A549 (cell line): Measurements from ENCODE around the gene ZBTB20. TPM values are rescaled to one million over a fixed set of nuclear protein-coding genes. Genes with fewer than 3 reads are reported as not detected.

ENCODE experiments used
- ATAC-seq, 2 experiments: fragments of 200-7000 bp in 1 of 2; fragments of >200 bp in 1 of 2; cut with Nextera tagmentation in 1 of 2; cut with Tn5 transposase in 1 of 2; 3 replicates each; pipeline versions ENCODE4 v1.8.0 to v1.9.1; 2018 to 2020; ENCODE audit warnings: mild to moderate bottlenecking in 1 of 2, moderate library complexity in 1 of 2
- CTCF ChIA-PET: fragments of 300-600 bp; sonication (Branson Sonifier 250); formaldehyde crosslinking; extraction: SDS; loops from one replicate; lab custom pipeline; 2021; ENCODE audit warnings: antibody characterized with exemption, inconsistent platforms; lab: Yijun Ruan, JAX
- POLR2A ChIA-PET: fragments of 350-600 bp; formaldehyde crosslinking; extraction: SDS; loops from one replicate; lab custom pipeline; 2021; ENCODE audit warnings: antibody characterized with exemption, inconsistent platforms; lab: Yijun Ruan, JAX
- DNase-seq, 2 experiments: peaks; one replicate each; pipeline versions ENCODE4 v3.0.0 to v3.0.0-alpha.2; 2011 to 2016; ENCODE audit warnings: low read depth in 1 of 2, low spot score in 1 of 2
- FAIRE-seq: peaks from 2 replicates; lab custom pipeline; 2011; peaks lifted over from hg19 to GRCh38; lab: Jason Lieb, UNC
- H3K27ac ChIP-seq, 2 experiments: fragments of >200 bp; sonication (Bioruptor Twin); formaldehyde crosslinking; 3 replicates each; pipeline ENCODE4 v1.5.1; 2016 to 2017
- H3K4me1 ChIP-seq: fragments of >200 bp; sonication (Bioruptor Twin); formaldehyde crosslinking; 3 replicates; pipeline ENCODE4 v1.6.1; 2016
- H3K4me2 ChIP-seq: fragments of >200 bp; sonication (Bioruptor Twin); formaldehyde crosslinking; 3 replicates; pipeline ENCODE4 v1.6.1; 2016
- H3K4me3 ChIP-seq: fragments of >200 bp; sonication (Bioruptor Twin); formaldehyde crosslinking; 3 replicates; pipeline ENCODE4 v1.5.1; 2016
- H3K9me3 ChIP-seq: fragments of >200 bp; sonication (Bioruptor Twin); formaldehyde crosslinking; 3 replicates; pipeline ENCODE4 v1.6.1; 2016
- ATOH8 ChIP-seq: fragments of 250-450 bp; sonication (Bioruptor Pico); IDR thresholded peaks from 2 replicates; pipeline ENCODE4 v1.5.0; 2020; ENCODE audit warnings: low read depth, mild to moderate bottlenecking, moderate library complexity
- BCL3 ChIP-seq: fragments of >200 bp; sonication (Bioruptor Twin); formaldehyde crosslinking; IDR thresholded peaks from 3 replicates; pipeline ENCODE4 v1.6.1; 2016
- CEBPB ChIP-seq, 2 experiments: fragments of >200 bp in 1 of 2; sonication (Bioruptor Twin) in 1 of 2; formaldehyde crosslinking in 1 of 2; IDR thresholded peaks; 2 replicates each; pipeline ENCODE4 v1.6.1; 2012 to 2016
- EHMT2 ChIP-seq: fragments of 200-600 bp; sonication (generic); IDR thresholded peaks from 2 replicates; pipeline ENCODE4 v1.6.1; 2016; ENCODE audit warnings: antibody characterized with exemption, low read depth, mild to moderate bottlenecking, moderate library complexity
- FOSB ChIP-seq: fragments of 250-450 bp; sonication (Bioruptor Pico); IDR thresholded peaks from 2 replicates; pipeline ENCODE4 v1.5.0; 2020; ENCODE audit warnings: mild to moderate bottlenecking, moderate library complexity
- HDAC2 ChIP-seq: fragments of 200-600 bp; sonication (generic); IDR thresholded peaks from 2 replicates; pipeline ENCODE4 v1.6.1; 2016
- HOXA7 ChIP-seq: fragments of 250-450 bp; sonication (Bioruptor Pico); IDR thresholded peaks from 2 replicates; pipeline ENCODE4 v1.5.0; 2020; ENCODE audit warnings: mild to moderate bottlenecking, moderate library complexity
- HOXB13 ChIP-seq: fragments of 250-450 bp; sonication (Bioruptor Pico); IDR thresholded peaks from 2 replicates; pipeline ENCODE4 v1.5.0; 2020; ENCODE audit warnings: low read depth, mild to moderate bottlenecking, moderate library complexity
- HOXB5 ChIP-seq: fragments of 250-450 bp; sonication (Bioruptor Pico); IDR thresholded peaks from 2 replicates; pipeline ENCODE4 v1.5.0; 2020; ENCODE audit warnings: mild to moderate bottlenecking, moderate library complexity
- KDM5A ChIP-seq: fragments of 200-600 bp; sonication (generic); IDR thresholded peaks from 2 replicates; pipeline ENCODE4 v1.6.1; 2016; ENCODE audit warnings: antibody characterized with exemption, mild to moderate bottlenecking
- MAZ ChIP-seq: fragments of 150-350 bp; IDR thresholded peaks from 2 replicates; pipeline ENCODE4 v1.6.1; 2014; ENCODE audit warnings: antibody characterized with exemption, low read depth, low read length, borderline replicate concordance
- NFE2L2 ChIP-seq: fragments of 150-350 bp; conservative IDR thresholded peaks from 2 replicates; pipeline ENCODE4 v1.6.1; 2014; ENCODE audit warnings: low read length
- PBX3 ChIP-seq: IDR thresholded peaks from 2 replicates; pipeline ENCODE4 v1.6.1; 2012
- POLR2AphosphoS2 ChIP-seq: conservative IDR thresholded peaks from 2 replicates; pipeline ENCODE4 v1.6.1; 2012; ENCODE audit warnings: low read length, improper control_type of control experiment, inconsistent platforms
- RARB ChIP-seq: fragments of 250-450 bp; sonication (Bioruptor Pico); IDR thresholded peaks from 2 replicates; pipeline ENCODE4 v1.8.0; 2021; ENCODE audit warnings: mild to moderate bottlenecking, moderate library complexity
- RFX5 ChIP-seq: fragments of 450-650 bp; IDR thresholded peaks from 2 replicates; pipeline ENCODE4 v1.7.1; 2014; ENCODE audit warnings: antibody characterized with exemption, mild to moderate bottlenecking, moderate library complexity
- TP53 ChIP-seq: fragments of 250-450 bp; sonication (Bioruptor Pico); IDR thresholded peaks from 2 replicates; pipeline ENCODE4 v1.5.0; 2021; ENCODE audit warnings: mild to moderate bottlenecking, moderate library complexity
- ZC3H11A ChIP-seq: fragments of 450-650 bp; IDR thresholded peaks from 2 replicates; pipeline ENCODE4 v1.6.1; 2014; ENCODE audit warnings: antibody characterized with exemption, mild to moderate bottlenecking
- WGBS: methylation state at CpG from one replicate; pipeline ENCODE4 v1.1.6; 2017; ENCODE audit errors: missing lambda C conversion rate; 5-methylcytosine and 5-hydroxymethylcytosine counted together
- polyA plus RNA-seq, 4 experiments: library from polyadenylated mRNA; depleted of rRNA in 3 of 4; stranded (reverse); fragments of >200 nt; fragmentation: RNase III in 1 of 4; extraction: RNeasy Plus Mini Kit Qiagen cat#74134 plus additional on column Dnase treatment in 1 of 4; gene quantifications; 2 replicates in 3 of 4; 3 replicates in 1 of 4; pipeline ENCODE4 v1.2.3, GENCODE V29; 2011 to 2017
- TF ChIP-seq, protein P1 (sequence below): fragments of >200 bp; sonication (Bioruptor Twin); formaldehyde crosslinking; IDR thresholded peaks from 3 replicates; pipeline ENCODE4 v1.5.1; 2016
- TF ChIP-seq, protein P2 (sequence below): fragments of 250-450 bp; sonication (Bioruptor Pico); IDR thresholded peaks from 2 replicates; pipeline ENCODE4 v1.5.0; 2021; ENCODE audit warnings: mild to moderate bottlenecking, moderate library complexity, borderline replicate concordance

Gene ZBTB20
- polyA plus RNA-seq, 2 of the 4 experiments (the other 2 are of a cell fraction): 0.85 to 5.0 TPM

DNA sequence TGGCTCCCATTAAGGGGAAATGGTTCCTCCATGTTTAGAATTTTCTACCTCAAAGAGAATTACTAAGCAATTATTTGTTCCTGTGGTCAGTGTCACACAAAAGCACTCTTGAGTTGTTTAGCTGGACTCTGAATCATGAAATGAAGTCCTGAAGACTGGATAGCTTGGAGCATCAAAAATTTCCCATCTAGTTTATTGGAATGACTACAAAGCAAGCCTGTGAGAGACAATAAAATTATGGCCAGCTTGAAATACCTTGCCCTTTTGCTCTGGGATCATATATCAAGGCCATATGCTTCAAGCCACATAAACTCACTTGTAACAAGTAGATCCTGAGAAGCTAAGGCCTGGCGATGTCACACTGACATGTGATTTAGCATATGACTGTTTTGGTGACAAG, 561.0 kb downstream of the ZBTB20 start:
- no peak for TF ChIP-seq HOXA7
- no peak for TF ChIP-seq HDAC2
- TF ChIP-seq RFX5: no peak
- TF ChIP-seq, protein P1, sequence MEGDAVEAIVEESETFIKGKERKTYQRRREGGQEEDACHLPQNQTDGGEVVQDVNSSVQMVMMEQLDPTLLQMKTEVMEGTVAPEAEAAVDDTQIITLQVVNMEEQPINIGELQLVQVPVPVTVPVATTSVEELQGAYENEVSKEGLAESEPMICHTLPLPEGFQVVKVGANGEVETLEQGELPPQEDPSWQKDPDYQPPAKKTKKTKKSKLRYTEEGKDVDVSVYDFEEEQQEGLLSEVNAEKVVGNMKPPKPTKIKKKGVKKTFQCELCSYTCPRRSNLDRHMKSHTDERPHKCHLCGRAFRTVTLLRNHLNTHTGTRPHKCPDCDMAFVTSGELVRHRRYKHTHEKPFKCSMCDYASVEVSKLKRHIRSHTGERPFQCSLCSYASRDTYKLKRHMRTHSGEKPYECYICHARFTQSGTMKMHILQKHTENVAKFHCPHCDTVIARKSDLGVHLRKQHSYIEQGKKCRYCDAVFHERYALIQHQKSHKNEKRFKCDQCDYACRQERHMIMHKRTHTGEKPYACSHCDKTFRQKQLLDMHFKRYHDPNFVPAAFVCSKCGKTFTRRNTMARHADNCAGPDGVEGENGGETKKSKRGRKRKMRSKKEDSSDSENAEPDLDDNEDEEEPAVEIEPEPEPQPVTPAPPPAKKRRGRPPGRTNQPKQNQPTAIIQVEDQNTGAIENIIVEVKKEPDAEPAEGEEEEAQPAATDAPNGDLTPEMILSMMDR: no peak
- TF ChIP-seq RARB (CRISPR knock-in tag): no peak
- no peaks in the 10 kb centered on the region for H3K4me1 ChIP-seq
- no peaks in the 10 kb centered on the region for H3K9me3 ChIP-seq
- CTCF ChIA-PET: interaction anchor here (1.2 kb wide), 1 partner anchor 19 kb away, joined by 3 read pairs; no protein-coding TSS in a partner anchor
- no peak overlapping the region for H3K4me3 ChIP-seq
- ATAC-seq (no peak), FAIRE-seq (no peak), DNase-seq (no peak)
- 100% methylated on average over 1 of the region's 1 CpG for WGBS
- POLR2A ChIA-PET: no interaction called here
- H3K27ac ChIP-seq: no peak overlapping the region
- no peak overlapping the region for H3K4me2 ChIP-seq

- no peaks in the 10 kb centered on the region for H3K4me1 ChIP-seq
- WGBS: 87% methylated on average over 4 of the region's 4 CpGs
- H3K9me3 ChIP-seq: no peaks in the 10 kb centered on the region
- ATAC-seq (no peak), FAIRE-seq (no peak), DNase-seq (no peak)
- CTCF ChIA-PET: interaction anchor here (1.2 kb wide), 1 partner anchor 18 kb away, joined by 3 read pairs; no protein-coding TSS in a partner anchor
- H3K4me2 ChIP-seq: no peak overlapping the region
- POLR2A ChIA-PET: no interaction called here
- H3K4me3 ChIP-seq: no peak overlapping the region
- no peak overlapping the region for H3K27ac ChIP-seq
- TF ChIP-seq RARB (CRISPR knock-in tag): no peak
- no peak for TF ChIP-seq EHMT2
- no peak for TF ChIP-seq CEBPB (IDR thresholded peaks at IDR 0.05)
- TF ChIP-seq ZC3H11A: no peak
- no peak for TF ChIP-seq MAZ
- no peak for TF ChIP-seq BCL3
- no peak for TF ChIP-seq NFE2L2
- no peak for TF ChIP-seq POLR2AphosphoS2
- no peak for TF ChIP-seq PBX3
- TF ChIP-seq, protein P2, sequence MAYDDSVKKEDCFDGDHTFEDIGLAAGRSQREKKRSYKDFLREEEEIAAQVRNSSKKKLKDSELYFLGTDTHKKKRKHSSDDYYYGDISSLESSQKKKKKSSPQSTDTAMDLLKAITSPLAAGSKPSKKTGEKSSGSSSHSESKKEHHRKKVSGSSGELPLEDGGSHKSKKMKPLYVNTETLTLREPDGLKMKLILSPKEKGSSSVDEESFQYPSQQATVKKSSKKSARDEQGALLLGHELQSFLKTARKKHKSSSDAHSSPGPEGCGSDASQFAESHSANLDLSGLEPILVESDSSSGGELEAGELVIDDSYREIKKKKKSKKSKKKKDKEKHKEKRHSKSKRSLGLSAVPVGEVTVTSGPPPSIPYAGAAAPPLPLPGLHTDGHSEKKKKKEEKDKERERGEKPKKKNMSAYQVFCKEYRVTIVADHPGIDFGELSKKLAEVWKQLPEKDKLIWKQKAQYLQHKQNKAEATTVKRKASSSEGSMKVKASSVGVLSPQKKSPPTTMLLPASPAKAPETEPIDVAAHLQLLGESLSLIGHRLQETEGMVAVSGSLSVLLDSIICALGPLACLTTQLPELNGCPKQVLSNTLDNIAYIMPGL (CRISPR knock-in tag): no peak
- no peak for TF ChIP-seq KDM5A
- TF ChIP-seq FOSB (CRISPR knock-in tag): no peak
- no peak for TF ChIP-seq TP53
- TF ChIP-seq ATOH8 (CRISPR knock-in tag): no peak
- TF ChIP-seq HOXB5 (CRISPR knock-in tag): no peak
- no peak for TF ChIP-seq HOXB13
These were observed 561.4 kb downstream of the ZBTB20 start for GRCh38 chr3:114585687-114586086.
